Calu3 (cell line): Measurements from ENCODE around the gene IFT74. TPM values are rescaled to one million over a fixed set of nuclear protein-coding genes. Genes with fewer than 3 reads are reported as not detected.

ENCODE experiments used
- Bru-seq: library from RNA; stranded (reverse); fragments of 400-500 nt; gene quantifications from one replicate; lab custom pipeline; 2021; lab: Mats Ljungman, UMichigan
- BruChase-seq, 2 experiments: library from RNA; stranded (reverse); fragments of 400-500 nt; gene quantifications; one replicate each; lab custom pipeline; 2021; lab: Mats Ljungman, UMichigan
- BruUV-seq: library from RNA; stranded (reverse); fragments of 400-500 nt; replicated peaks from 2 replicates; lab custom pipeline; 2021; lab: Mats Ljungman, UMichigan
- CTCF ChIA-PET: fragments of 300-600 bp; sonication (Branson Sonifier 250); formaldehyde crosslinking; loops from one replicate; lab custom pipeline; 2022; ENCODE audit warnings: antibody characterized with exemption; lab: Charles Lee
- DNase-seq: peaks from one replicate; pipeline ENCODE4 v3.0.0; 2022
- H3K27ac Mint-ChIP-seq: one replicate; pipeline ENCODE4 v1.8.0; 2022; ENCODE audit warnings: mixed read lengths; ENCODE audit not compliant: unreplicated experiment
- H3K27me3 Mint-ChIP-seq: one replicate; pipeline ENCODE4 v1.8.0; 2022; ENCODE audit warnings: mixed read lengths; ENCODE audit not compliant: unreplicated experiment
- H3K36me3 Mint-ChIP-seq: one replicate; pipeline ENCODE4 v1.8.0; 2022; ENCODE audit warnings: mild to moderate bottlenecking, moderate library complexity, mixed read lengths; ENCODE audit not compliant: insufficient read depth, unreplicated experiment
- H3K4me1 Mint-ChIP-seq: one replicate; pipeline ENCODE4 v1.8.0; 2022; ENCODE audit warnings: mild to moderate bottlenecking, low read depth, mixed read lengths; ENCODE audit not compliant: unreplicated experiment
- H3K4me3 Mint-ChIP-seq: one replicate; pipeline ENCODE4 v1.8.0; 2022; ENCODE audit warnings: mild to moderate bottlenecking, low read depth, moderate library complexity, mixed read lengths; ENCODE audit not compliant: unreplicated experiment
- H3K9me3 Mint-ChIP-seq: one replicate; pipeline ENCODE4 v1.8.0; 2022; ENCODE audit warnings: low read depth, mixed read lengths; ENCODE audit not compliant: unreplicated experiment
- intact Hi-C: fragments of 100-400 bp; cut with micrococcal nuclease; formaldehyde crosslinking; loops from one replicate; pipeline ENCODE4 v1.10.0; 2022; ENCODE audit not compliant: unreplicated experiment
- long read RNA-seq: library from polyadenylated mRNA; stranded (forward); transcript quantifications from one replicate; pipeline ENCODE4 v2.0.0, GENCODE V29; 2022
- total RNA-seq: library from RNA; stranded (reverse); gene quantifications from 2 replicates; pipeline ENCODE4 v1.2.3, GENCODE V29; 2022
- TF ChIP-seq, protein P1 (sequence below): fragments of 200-600 bp; IDR thresholded peaks from one replicate; pipeline ENCODE4 v1.8.0; 2022; ENCODE audit warnings: antibody characterized with exemption; ENCODE audit not compliant: unreplicated experiment

Gene IFT74
- total RNA-seq (7.3 and 7.5 TPM in 2 replicates), Bru-seq, nascent RNA (percentile 56 among the genes with signal in this experiment), BruChase-seq, experiment 1, labeled RNA remaining after a 6-hour chase (percentile 45 among the genes with signal in this experiment), BruChase-seq, experiment 2, labeled RNA remaining after a 2-hour chase (percentile 44 among the genes with signal in this experiment)
- long read RNA-seq, transcript IFT74-201 (20 exons, 2,160 nt), result major isoform, 9 of 14 reads
- long read RNA-seq, partial matches to known transcripts, result 0 of 14 reads
- long read RNA-seq, other reads (novel, unspliced or antisense), result 4 of 14 reads

DNA sequence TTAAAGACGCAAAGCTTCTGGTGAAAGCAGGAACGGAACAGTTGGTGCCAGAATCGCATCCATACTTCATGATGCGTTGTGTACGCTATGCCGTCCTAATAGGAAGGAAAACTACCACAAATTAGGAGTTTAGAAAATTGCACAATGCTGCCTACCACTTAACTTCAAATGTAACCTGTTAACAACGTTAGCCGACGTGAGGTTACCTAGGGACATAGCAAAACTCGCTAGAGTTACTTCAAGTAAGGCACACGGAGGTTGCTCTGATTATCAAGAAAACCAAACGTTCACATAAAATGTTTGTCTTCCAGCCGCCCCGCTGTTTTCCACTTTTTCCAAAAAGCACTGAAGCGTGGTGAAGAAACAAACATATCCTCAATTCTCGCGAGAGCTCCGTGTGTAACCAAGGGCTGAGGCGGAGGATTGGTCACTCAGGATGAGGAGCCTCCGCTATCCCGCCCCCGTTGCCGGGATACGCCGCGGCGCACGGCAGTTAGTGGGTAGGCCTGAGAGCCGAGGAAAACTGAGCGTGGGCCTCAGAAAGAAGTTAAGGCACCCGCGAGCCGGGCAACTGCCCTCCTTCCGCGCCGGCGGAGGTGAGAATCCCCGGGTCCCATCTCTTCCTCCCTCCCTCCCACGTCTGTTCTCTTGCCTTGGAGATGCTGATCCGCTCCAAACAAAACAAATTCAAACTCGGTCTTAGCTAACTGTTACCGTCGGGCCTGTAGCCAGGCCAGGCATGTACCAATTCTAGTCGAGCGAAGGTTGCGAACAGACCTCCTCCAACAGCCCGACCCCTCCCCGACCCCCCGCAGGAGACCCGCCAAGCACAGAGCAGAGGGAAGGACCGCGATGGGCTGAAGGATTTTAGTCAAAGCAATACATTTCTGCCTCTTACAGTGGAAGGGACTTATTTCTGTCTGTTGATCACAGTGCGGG is at the start of gene IFT74:
TSS of gene IFT74 (plus strand) at position 492 of the 939 bp plus-strand sequence. CDS start 5,556 bp downstream, outside the sequence.
- TF ChIP-seq, protein P1, sequence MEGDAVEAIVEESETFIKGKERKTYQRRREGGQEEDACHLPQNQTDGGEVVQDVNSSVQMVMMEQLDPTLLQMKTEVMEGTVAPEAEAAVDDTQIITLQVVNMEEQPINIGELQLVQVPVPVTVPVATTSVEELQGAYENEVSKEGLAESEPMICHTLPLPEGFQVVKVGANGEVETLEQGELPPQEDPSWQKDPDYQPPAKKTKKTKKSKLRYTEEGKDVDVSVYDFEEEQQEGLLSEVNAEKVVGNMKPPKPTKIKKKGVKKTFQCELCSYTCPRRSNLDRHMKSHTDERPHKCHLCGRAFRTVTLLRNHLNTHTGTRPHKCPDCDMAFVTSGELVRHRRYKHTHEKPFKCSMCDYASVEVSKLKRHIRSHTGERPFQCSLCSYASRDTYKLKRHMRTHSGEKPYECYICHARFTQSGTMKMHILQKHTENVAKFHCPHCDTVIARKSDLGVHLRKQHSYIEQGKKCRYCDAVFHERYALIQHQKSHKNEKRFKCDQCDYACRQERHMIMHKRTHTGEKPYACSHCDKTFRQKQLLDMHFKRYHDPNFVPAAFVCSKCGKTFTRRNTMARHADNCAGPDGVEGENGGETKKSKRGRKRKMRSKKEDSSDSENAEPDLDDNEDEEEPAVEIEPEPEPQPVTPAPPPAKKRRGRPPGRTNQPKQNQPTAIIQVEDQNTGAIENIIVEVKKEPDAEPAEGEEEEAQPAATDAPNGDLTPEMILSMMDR, result no peak
- BruUV-seq, result TSS peak; percentile 57
- H3K27me3 Mint-ChIP-seq, result no peaks in the 10 kb centered on the region
- H3K4me3 Mint-ChIP-seq, result peak within 1 kb of the TSS; percentile 79
- H3K9me3 Mint-ChIP-seq, result no peaks in the 10 kb centered on the region
- CTCF ChIA-PET, result interaction anchor here (0.6 to 1.3 kb wide), 4 partner anchors 9 to 48 kb away, joined by 3 to 4 read pairs (median 4); partner anchors contain the start of gene PLAA
- H3K4me1 Mint-ChIP-seq, result peaks cover 8% of the 10 kb centered on the region
- intact Hi-C loops, result no loop called here
- peak within 1 kb of the TSS; percentile 78 for H3K27ac Mint-ChIP-seq
- peak; percentile 90 for DNase-seq
- peaks cover 16% of the 10 kb centered on the region for H3K36me3 Mint-ChIP-seq

DNA sequence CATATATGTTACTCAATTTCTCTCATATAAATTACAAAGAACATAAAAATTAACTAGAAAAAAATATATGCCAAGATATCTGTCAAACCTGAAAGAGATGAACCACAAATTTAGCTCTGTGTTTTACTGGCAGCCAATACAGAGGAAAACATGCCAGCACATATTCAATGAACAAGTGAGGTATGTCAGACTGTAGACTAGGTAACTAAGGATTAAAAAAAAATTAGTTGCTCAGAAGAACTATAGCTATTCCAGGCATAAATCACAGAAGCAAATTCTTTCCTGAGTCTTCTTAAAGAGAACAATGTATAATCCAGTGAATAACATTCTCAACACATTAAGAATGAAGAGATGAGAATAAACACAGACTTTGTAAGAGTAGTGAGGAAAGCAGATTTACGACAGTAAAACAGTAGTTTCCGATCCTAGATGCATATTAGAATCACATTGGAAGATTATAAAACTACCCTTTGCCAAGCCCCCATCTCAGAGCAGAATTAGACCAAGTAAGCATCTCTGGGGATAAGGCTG is 43.0 kb upstream of the IFT74 start:
- peaks cover 6% of the 10 kb centered on the region for H3K36me3 Mint-ChIP-seq
- no peak overlapping the region for H3K4me3 Mint-ChIP-seq
- BruUV-seq, result no TSS peak
- no peaks in the 10 kb centered on the region for H3K27me3 Mint-ChIP-seq
- H3K9me3 Mint-ChIP-seq, result no peaks in the 10 kb centered on the region
- intact Hi-C loops, result no loop called here
- no peak for DNase-seq
- H3K27ac Mint-ChIP-seq, result no peak overlapping the region
- TF ChIP-seq, protein P1, result no peak
- CTCF ChIA-PET, result no interaction called here
- H3K4me1 Mint-ChIP-seq, result no peaks in the 10 kb centered on the region

DNA sequence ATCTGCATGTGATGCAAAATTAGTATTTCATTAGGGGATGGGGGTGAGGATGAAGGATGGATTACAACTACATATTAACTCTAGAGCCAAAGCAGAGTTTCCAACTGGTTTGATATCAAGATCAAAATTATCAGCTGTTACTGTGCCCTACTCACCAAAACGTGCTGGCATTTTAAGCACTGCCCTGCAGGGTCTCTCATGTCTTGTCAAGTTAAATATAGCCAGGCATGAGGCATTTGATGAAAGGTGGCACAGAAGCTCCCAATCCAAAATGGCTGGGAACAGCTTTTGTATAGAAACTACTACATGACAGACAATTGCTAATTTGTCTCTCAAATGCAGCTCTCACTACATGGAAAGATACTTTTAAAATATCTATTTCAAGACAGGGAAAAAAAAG is 36.5 kb upstream of the IFT74 start:
- Mint-ChIP-seq H3K4me3 (no peak overlapping the region), H3K27me3 (no peaks in the 10 kb centered on the region), H3K36me3 (peaks cover 16% of the 10 kb centered on the region), H3K9me3 (no peaks in the 10 kb centered on the region), H3K4me1 (no peaks in the 10 kb centered on the region), H3K27ac (no peak overlapping the region)
- CTCF ChIA-PET, result no interaction called here
- TF ChIP-seq, protein P1, result no peak
- no TSS peak for BruUV-seq
- no peak for DNase-seq
- intact Hi-C loops, result no loop called here

DNA sequence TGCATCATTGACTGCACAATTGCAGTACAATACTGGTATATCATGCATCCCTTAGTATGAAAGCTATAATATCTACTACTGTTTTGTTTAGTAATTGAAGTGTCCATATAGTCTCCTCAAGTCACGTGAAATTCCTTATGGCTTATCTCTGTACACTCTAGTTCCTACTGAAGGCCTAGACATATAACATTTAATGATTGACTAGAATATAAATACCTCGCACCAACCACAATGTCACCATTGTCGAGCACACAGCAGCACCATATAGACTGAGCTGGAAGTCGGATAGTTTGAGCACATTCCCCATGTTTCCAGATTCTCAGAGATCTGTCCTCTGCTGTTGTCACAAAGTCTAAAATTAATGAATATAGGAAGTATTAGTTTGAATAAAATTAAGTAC is 30.6 kb upstream of the IFT74 start:
- Mint-ChIP-seq H3K36me3 (peaks cover 14% of the 10 kb centered on the region), H3K4me1 (no peaks in the 10 kb centered on the region), H3K27me3 (no peaks in the 10 kb centered on the region), H3K4me3 (no peak overlapping the region), H3K27ac (no peak overlapping the region), H3K9me3 (no peaks in the 10 kb centered on the region)
- DNase-seq, result no peak
- intact Hi-C loops, result no loop called here
- BruUV-seq, result no TSS peak
- CTCF ChIA-PET, result interaction anchor here (0.6 kb wide), 1 partner anchor 180 kb away, joined by 3 read pairs; no protein-coding TSS in a partner anchor
- TF ChIP-seq, protein P1, result no peak
